ENCODE data around the gene PTEN.
"Not testable (repeated sequence)": the region's sequence is repeated elsewhere in the genome, so short reads cannot be mapped to it uniquely, and the experiment has no call there.

GRCh38 chr10:87829051-87829450 is 34.4 kb upstream of the PTEN start:
- not testable (repeated sequence) for TF ChIP-seq CTCF (IDR thresholded peaks at IDR 0.05; ENCODE audit: extremely low read depth in 1 of 2, insufficient read depth in 1 of 2, low read depth in 1 of 2, low read length in 2 of 2); POLR2AphosphoS5 (IDR thresholded peaks at IDR 0.05; ENCODE audit: insufficient read depth, low read depth, low read length); EZH2 (IDR thresholded peaks at IDR 0.05; ENCODE audit: borderline replicate concordance, low read depth, low read length, severe bottlenecking); JUN (IDR thresholded peaks at IDR 0.05; ENCODE audit: borderline replicate concordance, insufficient read depth, insufficient read length, low read depth); MAX (IDR thresholded peaks at IDR 0.05; ENCODE audit: insufficient read depth, insufficient read length); POLR2A (IDR thresholded peaks at IDR 0.05; ENCODE audit: low read depth, low read length); MYC (IDR thresholded peaks at IDR 0.05; ENCODE audit: low read depth, low read length); GATA2 (IDR thresholded peaks at IDR 0.05; ENCODE audit: insufficient read depth, insufficient read length, low read depth, low read length); FOS (IDR thresholded peaks at IDR 0.05; ENCODE audit: borderline replicate concordance, insufficient read depth, low read length)
